ENCODE measurements around the gene RNF20.
A peak's percentile ranks its signal among the peaks of the same experiment; 100 is the strongest.

DNA sequence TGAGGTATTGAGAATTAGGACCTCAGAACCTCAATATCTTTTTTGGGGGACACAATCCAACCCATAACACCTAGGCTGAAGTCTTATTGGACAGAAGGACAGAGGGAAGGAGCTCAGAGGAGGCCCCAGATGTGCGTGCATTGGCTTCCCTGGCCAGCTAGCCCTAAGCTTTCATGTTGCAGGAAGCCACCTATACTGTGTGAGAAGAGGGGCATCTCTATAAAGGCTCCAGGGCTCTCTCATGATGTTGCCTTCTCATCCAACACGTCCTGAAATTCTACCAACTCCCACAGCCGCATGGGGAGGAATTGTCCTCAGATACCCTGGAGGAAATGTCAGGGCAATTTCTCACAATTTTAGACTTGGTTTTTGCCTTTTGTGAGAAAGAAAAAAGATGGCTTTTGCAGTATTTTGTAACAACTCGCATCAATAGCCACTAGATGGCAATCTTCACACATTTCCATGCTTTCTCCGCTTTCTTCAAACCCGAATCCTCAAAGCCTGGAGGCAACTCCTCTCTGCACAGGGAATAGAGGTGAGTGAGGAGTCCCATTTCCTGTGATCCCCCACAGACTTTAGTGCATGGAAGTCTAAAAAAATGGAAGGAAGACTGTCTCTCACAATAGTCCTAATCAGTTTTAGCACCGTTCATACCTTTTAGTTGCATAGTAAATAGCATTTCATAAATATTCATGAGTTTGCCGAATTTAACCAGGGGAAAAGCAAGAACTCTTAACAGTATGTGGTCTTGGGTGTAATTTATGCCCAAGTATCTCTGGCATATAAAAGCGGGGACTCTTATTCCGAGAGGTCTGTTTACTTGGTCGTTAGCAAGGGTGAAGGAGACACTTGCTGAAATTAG, 68.5 kb downstream of the RNF20 start:
- TF ChIP-seq, protein P1, sequence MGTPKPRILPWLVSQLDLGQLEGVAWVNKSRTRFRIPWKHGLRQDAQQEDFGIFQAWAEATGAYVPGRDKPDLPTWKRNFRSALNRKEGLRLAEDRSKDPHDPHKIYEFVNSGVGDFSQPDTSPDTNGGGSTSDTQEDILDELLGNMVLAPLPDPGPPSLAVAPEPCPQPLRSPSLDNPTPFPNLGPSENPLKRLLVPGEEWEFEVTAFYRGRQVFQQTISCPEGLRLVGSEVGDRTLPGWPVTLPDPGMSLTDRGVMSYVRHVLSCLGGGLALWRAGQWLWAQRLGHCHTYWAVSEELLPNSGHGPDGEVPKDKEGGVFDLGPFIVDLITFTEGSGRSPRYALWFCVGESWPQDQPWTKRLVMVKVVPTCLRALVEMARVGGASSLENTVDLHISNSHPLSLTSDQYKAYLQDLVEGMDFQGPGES (IDR thresholded peaks at IDR 0.05), result no peak
- no peak for TF ChIP-seq GABPA (IDR thresholded peaks at IDR 0.05; ENCODE audit: low read depth)
- TF ChIP-seq POLR2AphosphoS5 (IDR thresholded peaks at IDR 0.05; ENCODE audit: low read length), result no peak
- TF ChIP-seq SIN3A (IDR thresholded peaks at IDR 0.05; ENCODE audit: low read depth, low read length), result no peak
- TF ChIP-seq, protein P2, sequence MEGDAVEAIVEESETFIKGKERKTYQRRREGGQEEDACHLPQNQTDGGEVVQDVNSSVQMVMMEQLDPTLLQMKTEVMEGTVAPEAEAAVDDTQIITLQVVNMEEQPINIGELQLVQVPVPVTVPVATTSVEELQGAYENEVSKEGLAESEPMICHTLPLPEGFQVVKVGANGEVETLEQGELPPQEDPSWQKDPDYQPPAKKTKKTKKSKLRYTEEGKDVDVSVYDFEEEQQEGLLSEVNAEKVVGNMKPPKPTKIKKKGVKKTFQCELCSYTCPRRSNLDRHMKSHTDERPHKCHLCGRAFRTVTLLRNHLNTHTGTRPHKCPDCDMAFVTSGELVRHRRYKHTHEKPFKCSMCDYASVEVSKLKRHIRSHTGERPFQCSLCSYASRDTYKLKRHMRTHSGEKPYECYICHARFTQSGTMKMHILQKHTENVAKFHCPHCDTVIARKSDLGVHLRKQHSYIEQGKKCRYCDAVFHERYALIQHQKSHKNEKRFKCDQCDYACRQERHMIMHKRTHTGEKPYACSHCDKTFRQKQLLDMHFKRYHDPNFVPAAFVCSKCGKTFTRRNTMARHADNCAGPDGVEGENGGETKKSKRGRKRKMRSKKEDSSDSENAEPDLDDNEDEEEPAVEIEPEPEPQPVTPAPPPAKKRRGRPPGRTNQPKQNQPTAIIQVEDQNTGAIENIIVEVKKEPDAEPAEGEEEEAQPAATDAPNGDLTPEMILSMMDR (IDR thresholded peaks at IDR 0.05 in 2 of 3, conservative IDR thresholded peaks at IDR 0.05 in 1 of 3; ENCODE audit: control insufficient read depth in 2 of 3, extremely low read depth in 1 of 3, insufficient read depth in 1 of 3, low read depth in 3 of 3, low read length in 3 of 3), result peak; percentile 54 to 66 (median 59)
- TF ChIP-seq, protein P3, sequence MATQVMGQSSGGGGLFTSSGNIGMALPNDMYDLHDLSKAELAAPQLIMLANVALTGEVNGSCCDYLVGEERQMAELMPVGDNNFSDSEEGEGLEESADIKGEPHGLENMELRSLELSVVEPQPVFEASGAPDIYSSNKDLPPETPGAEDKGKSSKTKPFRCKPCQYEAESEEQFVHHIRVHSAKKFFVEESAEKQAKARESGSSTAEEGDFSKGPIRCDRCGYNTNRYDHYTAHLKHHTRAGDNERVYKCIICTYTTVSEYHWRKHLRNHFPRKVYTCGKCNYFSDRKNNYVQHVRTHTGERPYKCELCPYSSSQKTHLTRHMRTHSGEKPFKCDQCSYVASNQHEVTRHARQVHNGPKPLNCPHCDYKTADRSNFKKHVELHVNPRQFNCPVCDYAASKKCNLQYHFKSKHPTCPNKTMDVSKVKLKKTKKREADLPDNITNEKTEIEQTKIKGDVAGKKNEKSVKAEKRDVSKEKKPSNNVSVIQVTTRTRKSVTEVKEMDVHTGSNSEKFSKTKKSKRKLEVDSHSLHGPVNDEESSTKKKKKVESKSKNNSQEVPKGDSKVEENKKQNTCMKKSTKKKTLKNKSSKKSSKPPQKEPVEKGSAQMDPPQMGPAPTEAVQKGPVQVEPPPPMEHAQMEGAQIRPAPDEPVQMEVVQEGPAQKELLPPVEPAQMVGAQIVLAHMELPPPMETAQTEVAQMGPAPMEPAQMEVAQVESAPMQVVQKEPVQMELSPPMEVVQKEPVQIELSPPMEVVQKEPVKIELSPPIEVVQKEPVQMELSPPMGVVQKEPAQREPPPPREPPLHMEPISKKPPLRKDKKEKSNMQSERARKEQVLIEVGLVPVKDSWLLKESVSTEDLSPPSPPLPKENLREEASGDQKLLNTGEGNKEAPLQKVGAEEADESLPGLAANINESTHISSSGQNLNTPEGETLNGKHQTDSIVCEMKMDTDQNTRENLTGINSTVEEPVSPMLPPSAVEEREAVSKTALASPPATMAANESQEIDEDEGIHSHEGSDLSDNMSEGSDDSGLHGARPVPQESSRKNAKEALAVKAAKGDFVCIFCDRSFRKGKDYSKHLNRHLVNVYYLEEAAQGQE (IDR thresholded peaks at IDR 0.05; ENCODE audit: low read depth, low read length), result no peak
- no peak for TF ChIP-seq TCF7 (IDR thresholded peaks at IDR 0.05; ENCODE audit: borderline replicate concordance)
- TF ChIP-seq, protein P4, sequence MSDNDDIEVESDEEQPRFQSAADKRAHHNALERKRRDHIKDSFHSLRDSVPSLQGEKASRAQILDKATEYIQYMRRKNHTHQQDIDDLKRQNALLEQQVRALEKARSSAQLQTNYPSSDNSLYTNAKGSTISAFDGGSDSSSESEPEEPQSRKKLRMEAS (IDR thresholded peaks at IDR 0.05; ENCODE audit: low read depth, low read length), result no peak
- TF ChIP-seq POLR2A (IDR thresholded peaks at IDR 0.05; ENCODE audit: low read depth, low read length), result no peak
- TF ChIP-seq, protein P5, sequence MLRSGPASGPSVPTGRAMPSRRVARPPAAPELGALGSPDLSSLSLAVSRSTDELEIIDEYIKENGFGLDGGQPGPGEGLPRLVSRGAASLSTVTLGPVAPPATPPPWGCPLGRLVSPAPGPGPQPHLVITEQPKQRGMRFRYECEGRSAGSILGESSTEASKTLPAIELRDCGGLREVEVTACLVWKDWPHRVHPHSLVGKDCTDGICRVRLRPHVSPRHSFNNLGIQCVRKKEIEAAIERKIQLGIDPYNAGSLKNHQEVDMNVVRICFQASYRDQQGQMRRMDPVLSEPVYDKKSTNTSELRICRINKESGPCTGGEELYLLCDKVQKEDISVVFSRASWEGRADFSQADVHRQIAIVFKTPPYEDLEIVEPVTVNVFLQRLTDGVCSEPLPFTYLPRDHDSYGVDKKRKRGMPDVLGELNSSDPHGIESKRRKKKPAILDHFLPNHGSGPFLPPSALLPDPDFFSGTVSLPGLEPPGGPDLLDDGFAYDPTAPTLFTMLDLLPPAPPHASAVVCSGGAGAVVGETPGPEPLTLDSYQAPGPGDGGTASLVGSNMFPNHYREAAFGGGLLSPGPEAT (IDR thresholded peaks at IDR 0.05; ENCODE audit: low read depth), result no peak
- no peak for TF ChIP-seq KAT2A (conservative IDR thresholded peaks at IDR 0.05; ENCODE audit: control insufficient read depth, low read depth, low read length)

Data from GM12878 (cell line).